Measurements from ENCODE around the gene C19orf81.

The C19orf81 gene

GRCh38 chr19:50708179-50708879, 59.1 kb downstream of the C19orf81 start:
- DNase-seq: no peak

Data from anterior cingulate cortex (tissue), 58 donors.